IMR-90 (cell line): Measurements from ENCODE around the gene CTAGE9. TPM values are rescaled to one million over a fixed set of nuclear protein-coding genes. Genes with fewer than 3 reads are reported as not detected.

Source experiments
- ATAC-seq: fragments of 200-7000 bp; cut with Tn5 transposase; 2 replicates; pipeline ENCODE4 v1.9.1; 2020; ENCODE audit warnings: low read depth, mild to moderate bottlenecking, moderate library complexity
- BruUV-seq: library from RNA; stranded (reverse); fragments of 400-500 nt; replicated peaks from 2 replicates; lab custom pipeline; 2021; lab: Mats Ljungman, UMichigan
- CTCF ChIA-PET: fragments of 300-600 bp; formaldehyde crosslinking; extraction: SDS; loops from one replicate; lab custom pipeline; 2021; ENCODE audit warnings: antibody characterized with exemption; lab: Yijun Ruan, JAX
- POLR2A ChIA-PET: fragments of 300-600 bp; sonication (Branson Sonifier 250); formaldehyde crosslinking; loops from one replicate; lab custom pipeline; 2022; ENCODE audit warnings: antibody characterized with exemption; ENCODE audit not compliant: unreplicated experiment; lab: Charles Lee
- DNase-seq: peaks from one replicate; pipeline ENCODE4 v3.0.0; 2013
- H2AFZ ChIP-seq: replicated peaks from 2 replicates; pipeline ENCODE3; 2013; ENCODE audit warnings: low read length, mild to moderate bottlenecking; ENCODE audit not compliant: poor library complexity
- H2AK5ac ChIP-seq: 2 replicates; pipeline ENCODE4 v1.6.1; 2013; ENCODE audit warnings: low read depth, low read length, inconsistent platforms
- H2AK9ac ChIP-seq: replicated peaks from 2 replicates; pipeline ENCODE3; 2013; ENCODE audit warnings: mild to moderate bottlenecking, low read depth, low read length, moderate library complexity; ENCODE audit not compliant: poor library complexity
- H2BK120ac ChIP-seq: 2 replicates; pipeline ENCODE4 v1.6.1; 2013; ENCODE audit warnings: low read depth, low read length, inconsistent platforms
- H2BK15ac ChIP-seq: 3 replicates; pipeline ENCODE4 v1.6.1; 2013; ENCODE audit warnings: low read depth, low read length, inconsistent platforms
- H2BK20ac ChIP-seq: 2 replicates; pipeline ENCODE4 v1.6.1; 2013; ENCODE audit warnings: low read depth, mild to moderate bottlenecking, inconsistent platforms, low read length, moderate library complexity
- H2BK5ac ChIP-seq: 2 replicates; pipeline ENCODE4 v1.6.1; 2013; ENCODE audit warnings: mild to moderate bottlenecking, low read depth, low read length, inconsistent platforms; ENCODE audit not compliant: poor library complexity, severe bottlenecking
- H3K14ac ChIP-seq: replicated peaks from 2 replicates; pipeline ENCODE4 v1.6.1; 2013; ENCODE audit warnings: low read depth, low read length, inconsistent platforms
- H3K18ac ChIP-seq: 2 replicates; pipeline ENCODE4 v1.6.1; 2013; ENCODE audit warnings: low read depth, low read length, control low read depth
- H3K23ac ChIP-seq: 2 replicates; pipeline ENCODE4 v1.6.1; 2013; ENCODE audit warnings: low read depth, low read length, inconsistent platforms
- H3K27ac ChIP-seq: 2 replicates; pipeline ENCODE4 v1.5.1; 2013; ENCODE audit warnings: mild to moderate bottlenecking, control low read depth, low read length; ENCODE audit not compliant: insufficient read depth
- H3K27me3 ChIP-seq: 2 replicates; pipeline ENCODE4 v1.6.1; 2013; ENCODE audit warnings: low read length; ENCODE audit not compliant: control insufficient read depth, insufficient read depth
- H3K36me3 ChIP-seq: 2 replicates; pipeline ENCODE4 v1.6.1; 2013; ENCODE audit warnings: low read length, mixed read lengths; ENCODE audit not compliant: control insufficient read depth, insufficient read depth
- H3K4ac ChIP-seq: 2 replicates; pipeline ENCODE4 v1.6.1; 2013; ENCODE audit warnings: low read depth, low read length, inconsistent platforms
- H3K4me1 ChIP-seq: 2 replicates; pipeline ENCODE4 v1.6.1; 2013; ENCODE audit warnings: low read length, mixed read lengths; ENCODE audit not compliant: control insufficient read depth, insufficient read depth
- H3K4me2 ChIP-seq: 2 replicates; pipeline ENCODE4 v1.6.1; 2013; ENCODE audit warnings: low read depth, mild to moderate bottlenecking, control low read depth, low read length, moderate library complexity
- H3K4me3 ChIP-seq: 2 replicates; pipeline ENCODE4 v1.5.1; 2013; ENCODE audit warnings: low read depth, mild to moderate bottlenecking, control low read depth, low read length, moderate library complexity; ENCODE audit not compliant: insufficient read depth
- H3K56ac ChIP-seq: 2 replicates; pipeline ENCODE4 v1.6.1; 2013; ENCODE audit warnings: low read length, inconsistent platforms; ENCODE audit not compliant: insufficient read depth; ENCODE audit errors: extremely low read depth
- H3K79me1 ChIP-seq, 2 experiments: 2 replicates each; pipeline ENCODE4 v1.6.1; 2013; ENCODE audit warnings: low read length in 2 of 2, inconsistent platforms in 1 of 2, low read depth in 1 of 2
- H3K9ac ChIP-seq: 2 replicates; pipeline ENCODE4 v1.6.1; 2013; ENCODE audit warnings: low read depth, low read length, control low read depth
- H3K9me1 ChIP-seq: 2 replicates; pipeline ENCODE4 v1.6.1; 2013; ENCODE audit warnings: low read length, inconsistent platforms; ENCODE audit not compliant: insufficient read depth
- H3K9me3 ChIP-seq: 2 replicates; pipeline ENCODE4 v1.6.1; 2013; ENCODE audit warnings: low read length; ENCODE audit not compliant: control insufficient read depth, insufficient read depth
- H4K20me1 ChIP-seq: 2 replicates; pipeline ENCODE4 v1.6.1; 2013; ENCODE audit warnings: low read length, inconsistent platforms; ENCODE audit not compliant: insufficient read depth
- H4K5ac ChIP-seq: 2 replicates; pipeline ENCODE4 v1.6.1; 2013; ENCODE audit warnings: mild to moderate bottlenecking, low read depth, low read length, control low read depth
- H4K8ac ChIP-seq, 2 experiments: 2 replicates each; pipeline ENCODE4 v1.6.1; 2013; ENCODE audit warnings: low read depth in 2 of 2, low read length in 2 of 2, control low read depth in 1 of 2, inconsistent platforms in 1 of 2
- H4K91ac ChIP-seq: 2 replicates; pipeline ENCODE4 v1.6.1; 2013; ENCODE audit warnings: low read depth, low read length, inconsistent platforms; ENCODE audit not compliant: insufficient read depth
- BHLHE40 ChIP-seq: fragments of 150-350 bp; IDR thresholded peaks from 2 replicates; pipeline ENCODE4 v1.6.1; 2016; ENCODE audit warnings: mild to moderate bottlenecking, low read depth, low read length
- CEBPB ChIP-seq: IDR thresholded peaks from 2 replicates; pipeline ENCODE4 v1.6.1; 2012; ENCODE audit warnings: low read depth, low read length, improper control_type of control experiment
- CHD1 ChIP-seq: IDR thresholded peaks from 2 replicates; pipeline ENCODE4 v1.6.1; 2012; ENCODE audit warnings: low read depth, low read length, improper control_type of control experiment
- CTCF ChIP-seq: conservative IDR thresholded peaks from 2 replicates; pipeline ENCODE4 v1.5.1; 2012; ENCODE audit warnings: mild to moderate bottlenecking, low read depth, low read length, improper control_type of control experiment
- ELK1 ChIP-seq: fragments of 150-350 bp; IDR thresholded peaks from 2 replicates; pipeline ENCODE4 v1.6.1; 2016; ENCODE audit warnings: low read depth, mild to moderate bottlenecking, low read length, moderate library complexity, borderline replicate concordance
- FOS ChIP-seq: fragments of 150-350 bp; IDR thresholded peaks from 2 replicates; pipeline ENCODE4 v1.6.1; 2016; ENCODE audit warnings: low read depth, low read length
- MAFK ChIP-seq: IDR thresholded peaks from 2 replicates; pipeline ENCODE4 v1.6.1; 2012; ENCODE audit warnings: low read depth, low read length, improper control_type of control experiment
- MAZ ChIP-seq: IDR thresholded peaks from 2 replicates; pipeline ENCODE4 v1.6.1; 2012; ENCODE audit warnings: low read depth, mild to moderate bottlenecking, low read length, improper control_type of control experiment, moderate library complexity, borderline replicate concordance
- MXI1 ChIP-seq: IDR thresholded peaks from 2 replicates; pipeline ENCODE4 v1.6.1; 2012; ENCODE audit warnings: low read depth, mild to moderate bottlenecking, low read length, moderate library complexity, borderline replicate concordance
- NFE2L2 ChIP-seq: fragments of 150-350 bp; IDR thresholded peaks from 2 replicates; pipeline ENCODE4 v1.6.1; 2016; ENCODE audit warnings: low read depth, mild to moderate bottlenecking, low read length
- POLR2A ChIP-seq: IDR thresholded peaks from 2 replicates; pipeline ENCODE4 v1.6.1; 2012; ENCODE audit warnings: mild to moderate bottlenecking, low read depth, low read length
- RAD21 ChIP-seq: IDR thresholded peaks from 2 replicates; pipeline ENCODE4 v1.6.1; 2012; ENCODE audit warnings: low read length, improper control_type of control experiment
- RCOR1 ChIP-seq: IDR thresholded peaks from 2 replicates; pipeline ENCODE4 v1.6.1; 2012; ENCODE audit warnings: mild to moderate bottlenecking, low read length, improper control_type of control experiment; ENCODE audit not compliant: insufficient replicate concordance
- RFX5 ChIP-seq: IDR thresholded peaks from 2 replicates; pipeline ENCODE4 v1.8.0; 2012; ENCODE audit warnings: low read depth, mild to moderate bottlenecking, low read length, moderate library complexity
- SMC3 ChIP-seq: fragments of 150-350 bp; IDR thresholded peaks from 2 replicates; pipeline ENCODE4 v1.6.1; 2016; ENCODE audit warnings: low read depth, mild to moderate bottlenecking, antibody characterized with exemption, low read length, moderate library complexity
- USF2 ChIP-seq: fragments of 150-350 bp; IDR thresholded peaks from 2 replicates; pipeline ENCODE4 v1.6.1; 2017; ENCODE audit warnings: mild to moderate bottlenecking, antibody characterized with exemption, low read length, low read depth
- WGBS, 2 experiments: methylation state at CpG; one replicate each; pipeline versions ENCODE4 v1.1.5 to v1.1.7; 2013; ENCODE audit warnings: missing lambda C conversion rate in 2 of 2; ENCODE audit not compliant: insufficient read length in 1 of 2; ENCODE audit errors: extremely low coverage in 2 of 2; 5-methylcytosine and 5-hydroxymethylcytosine counted together
- dilution Hi-C: fragments of 300-500 bp; cut with HindIII; formaldehyde crosslinking; loops from one replicate; pipeline ENCODE4 v1.14.3; 2018; ENCODE audit warnings: low sequenced_read_pairs; ENCODE audit not compliant: unreplicated experiment
- in situ Hi-C: fragments of 300-500 bp; cut with MboI; formaldehyde crosslinking; loops from 3 replicates; pipeline ENCODE4 v1.14.3; 2019; ENCODE audit warnings: low sequenced_read_pairs, inconsistent platforms, mixed read lengths
- intact Hi-C: fragments of 100-400 bp; cut with micrococcal nuclease; formaldehyde crosslinking; loops from 2 replicates; pipeline ENCODE4 v1.10.0; 2022
- polyA plus RNA-seq, 3 experiments: library from polyadenylated mRNA; depleted of rRNA; stranded (reverse); fragments of >200 nt; gene quantifications; 2 replicates each; pipeline ENCODE4 v1.2.3, GENCODE V29; 2012; ENCODE audit warnings: low replicate concordance in 1 of 3
- total RNA-seq: library from RNA; depleted of rRNA; stranded (reverse); fragments of >200 nt; gene quantifications from 2 replicates; pipeline ENCODE4 v1.2.3, GENCODE V29; 2012

The CTAGE9 gene
- total and polyA plus RNA-seq, 2 of the 4 experiments (the other 2 are of a cell fraction) = not detected

GRCh38 chr6:131741688-131742393 lies 31.0 kb upstream of the CTAGE9 start:
- Histone ChIP-seq H3K14ac (no peak overlapping the region), H3K9me1 (no peaks in the 10 kb centered on the region), H2BK20ac (no peak overlapping the region), H3K56ac (no peak overlapping the region), H4K8ac (no peak overlapping the region), H2BK5ac (no peak overlapping the region), H3K79me1 (no peaks in the 10 kb centered on the region), H4K20me1 (no peaks in the 10 kb centered on the region), H3K9me3 (no peaks in the 10 kb centered on the region), H2BK120ac (no peak overlapping the region), H4K5ac (no peak overlapping the region), H2AFZ (no peak overlapping the region), H3K4me2 (no peak overlapping the region), H3K4ac (no peak overlapping the region), H3K27ac (no peak overlapping the region), H3K18ac (no peak overlapping the region), H3K36me3 (no peaks in the 10 kb centered on the region), H3K27me3 (no peaks in the 10 kb centered on the region), H2AK9ac (no peak overlapping the region), H4K91ac (no peak overlapping the region), H3K23ac (no peak overlapping the region), H2AK5ac (no peak overlapping the region), H3K4me3 (no peak overlapping the region), H3K4me1 (no peaks in the 10 kb centered on the region), H3K9ac (no peak overlapping the region), H2BK15ac (no peak overlapping the region)
- TF ChIP-seq RAD21 (no peak), CHD1 (no peak), RFX5 (no peak), CEBPB (no peak), FOS (no peak), CTCF (no peak), MXI1 (no peak), POLR2A (no peak), BHLHE40 (no peak), USF2 (no peak), MAFK (no peak), ELK1 (no peak), MAZ (no peak), SMC3 (no peak), NFE2L2 (no peak), RCOR1 (no peak)
- no TSS peak for BruUV-seq
- ChIA-PET POLR2A (no interaction called here), CTCF (no interaction called here)
- in situ Hi-C loops = no loop called here
- DNase-seq (no peak), ATAC-seq (no peak)
- intact Hi-C loops = no loop called here
- dilution Hi-C loops = no loop called here
- WGBS, 2 experiments = no CpG with 5 or more reads among the region's 3 CpGs
